ENCODE measurements around the gene GLTPD2.

GRCh38 chr17:4790705-4791088 is 1.9 kb downstream of the GLTPD2 start:
- TF ChIP-seq CTCF (IDR thresholded peaks at IDR 0.05; ENCODE audit: low read depth, low read length): no peak
- no peak for TF ChIP-seq EZH2phosphoT487 (IDR thresholded peaks at IDR 0.05; ENCODE audit: low read depth)

Measured in OCI-LY3 (cell line).